ENCODE measurements around the gene GNGT2.

Gene GNGT2

GRCh38 chr17:49200423-49201083, 9.8 kb downstream of the GNGT2 start:
- no peak overlapping the region for H3K27ac ChIP-seq (ENCODE audit: extremely low read depth, low read depth, low read length)
- no peaks in the 10 kb centered on the region for H3K9me3 ChIP-seq (ENCODE audit: control insufficient read depth, insufficient read depth, low read depth, low read length)
- ChIA-PET CTCF (interaction anchor here (0.6 to 1.7 kb wide), 5 partner anchors 11 to 27 kb away, joined by 3 to 14 read pairs (median 4); no protein-coding TSS in a partner anchor), POLR2A (no interaction called here)
- TF ChIP-seq ZNF548 (tag by site-specific recombination; IDR thresholded peaks at IDR 0.05) (no peak), ZNF239 (tag by site-specific recombination; IDR thresholded peaks at IDR 0.05) (no peak), ZNF623 (tag by site-specific recombination; IDR thresholded peaks at IDR 0.05) (no peak), ZNF704 (tag by site-specific recombination; IDR thresholded peaks at IDR 0.05) (no peak), ZNF660 (tag by site-specific recombination; IDR thresholded peaks at IDR 0.05) (no peak), MZF1 (tag by site-specific recombination; IDR thresholded peaks at IDR 0.05; ENCODE audit: borderline replicate concordance) (no peak), ZNF510 (tag by site-specific recombination; IDR thresholded peaks at IDR 0.05; ENCODE audit: insufficient replicate concordance) (no peak), ZNF600 (tag by site-specific recombination; IDR thresholded peaks at IDR 0.05) (no peak), ZNF23 (tag by site-specific recombination; IDR thresholded peaks at IDR 0.05; ENCODE audit: borderline replicate concordance) (no peak), ZNF747 (tag by site-specific recombination; IDR thresholded peaks at IDR 0.05) (no peak)
- H3K36me3 ChIP-seq (ENCODE audit: control insufficient read depth in 2 of 2, insufficient read depth in 1 of 2, low read length in 2 of 2) = no peaks in the 10 kb centered on the region
- no peaks in the 10 kb centered on the region for H3K4me1 ChIP-seq (ENCODE audit: control insufficient read depth, insufficient read depth, low read length)
- H3K4me3 ChIP-seq (ENCODE audit: low read depth, low read length) = no peak overlapping the region

DNA sequence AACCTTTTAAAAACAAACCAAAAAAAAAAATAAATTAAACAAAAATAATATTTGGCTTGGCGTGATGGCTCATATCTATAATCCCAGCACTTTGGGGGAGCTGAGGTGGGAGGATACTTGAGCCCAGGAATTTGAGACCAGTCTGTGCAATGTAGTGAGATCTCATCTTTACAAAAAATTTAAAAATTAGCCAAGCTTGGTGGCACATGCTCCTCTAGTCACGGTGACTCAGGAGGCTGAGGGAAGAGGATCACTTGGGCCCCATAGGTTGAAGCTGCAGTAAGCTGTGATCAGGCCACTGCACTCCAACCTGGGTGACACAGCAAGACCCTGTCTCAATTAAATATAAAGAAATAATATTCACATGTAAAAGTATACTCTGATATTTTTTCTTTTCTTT, 12.2 kb downstream of the GNGT2 start:
- ChIA-PET CTCF (interaction anchor here (0.6 to 1.1 kb wide), 9 partner anchors 14 to 435 kb away, joined by 3 to 7 read pairs (median 4); no protein-coding TSS in a partner anchor), POLR2A (no interaction called here)
- H3K4me1 ChIP-seq (ENCODE audit: control insufficient read depth, insufficient read depth, low read length) = no peaks in the 10 kb centered on the region
- no peak overlapping the region for H3K4me3 ChIP-seq (ENCODE audit: low read depth, low read length)
- no peaks in the 10 kb centered on the region for H3K9me3 ChIP-seq (ENCODE audit: control insufficient read depth, insufficient read depth, low read depth, low read length)
- TF ChIP-seq ZNF707 (tag by site-specific recombination; IDR thresholded peaks at IDR 0.05) = no peak
- no peaks in the 10 kb centered on the region for H3K36me3 ChIP-seq (ENCODE audit: control insufficient read depth in 2 of 2, insufficient read depth in 1 of 2, low read length in 2 of 2)
- no peak overlapping the region for H3K27ac ChIP-seq (ENCODE audit: extremely low read depth, low read depth, low read length)

DNA sequence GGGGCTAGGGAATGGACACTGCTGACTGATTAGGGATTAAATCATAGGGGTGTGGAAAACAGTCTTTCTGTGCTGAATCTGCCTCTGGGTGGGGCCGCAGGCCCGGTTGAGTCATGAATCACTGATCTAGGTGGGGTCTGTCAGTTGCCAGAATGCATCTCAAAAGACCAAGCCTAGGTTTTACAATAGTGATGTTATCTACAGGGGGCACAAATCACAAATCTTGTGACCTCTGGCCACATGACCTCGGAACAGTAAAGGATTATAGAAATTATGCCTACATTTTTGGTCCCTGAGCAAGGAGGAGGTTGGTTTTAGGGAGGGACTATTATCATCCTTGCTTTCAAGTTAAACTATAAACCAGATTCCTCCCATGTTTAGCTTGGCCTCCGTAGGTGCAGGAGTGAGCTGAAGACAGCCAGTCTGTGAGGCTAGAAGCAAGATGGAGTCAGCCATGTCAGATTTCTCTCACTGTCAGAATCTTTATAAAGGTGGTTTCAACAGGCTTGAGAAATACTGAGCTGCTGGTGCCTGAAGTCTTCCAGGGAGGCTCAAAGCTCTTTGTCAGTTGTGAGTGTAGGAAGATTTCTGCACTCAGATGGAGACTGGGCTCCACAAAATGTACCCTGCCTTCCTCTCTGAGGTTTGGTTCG, 12.9 kb downstream of the GNGT2 start:
- TF ChIP-seq KLF17 (tag by site-specific recombination; IDR thresholded peaks at IDR 0.05) (0 out of 2 replicates have a peak, but pooled peaks have one; percentile 41), KLF1 (tag by site-specific recombination; IDR thresholded peaks at IDR 0.05) (0 out of 2 replicates have a peak, but pooled peaks have one; percentile 52), GLIS1 (tag by site-specific recombination; IDR thresholded peaks at IDR 0.05) (peak; percentile 75), KLF10 (tag by site-specific recombination; IDR thresholded peaks at IDR 0.05) (no peak)
- ChIA-PET POLR2A (no interaction called here), CTCF (interaction anchor here (0.6 to 1.2 kb wide), 5 partner anchors 15 to 357 kb away, joined by 3 to 4 read pairs (median 4); no protein-coding TSS in a partner anchor)
- Histone ChIP-seq H3K9me3 (ENCODE audit: control insufficient read depth, insufficient read depth, low read depth, low read length) (no peaks in the 10 kb centered on the region), H3K27ac (ENCODE audit: extremely low read depth, low read depth, low read length) (no peak overlapping the region; the same call in 1 of the 2 replicates), H3K4me1 (ENCODE audit: control insufficient read depth, insufficient read depth, low read length) (no peaks in the 10 kb centered on the region), H3K4me3 (ENCODE audit: low read depth, low read length) (no peak overlapping the region), H3K36me3 (ENCODE audit: control insufficient read depth in 2 of 2, insufficient read depth in 1 of 2, low read length in 2 of 2) (no peaks in the 10 kb centered on the region)

- H3K36me3 ChIP-seq (ENCODE audit: control insufficient read depth in 2 of 2, insufficient read depth in 1 of 2, low read length in 2 of 2) = no peaks in the 10 kb centered on the region
- CTCF ChIA-PET = no interaction called here
- H3K9me3 ChIP-seq (ENCODE audit: control insufficient read depth, insufficient read depth, low read depth, low read length) = no peaks in the 10 kb centered on the region
- H3K27ac ChIP-seq (ENCODE audit: extremely low read depth, low read depth, low read length) = no peak overlapping the region
- H3K4me3 ChIP-seq (ENCODE audit: low read depth, low read length) = no peak overlapping the region
- no peaks in the 10 kb centered on the region for H3K4me1 ChIP-seq (ENCODE audit: control insufficient read depth, insufficient read depth, low read length)
- POLR2A ChIA-PET = no interaction called here
- TF ChIP-seq ZNF280D (tag by site-specific recombination; IDR thresholded peaks at IDR 0.05) (no peak), KLF9 (tag by site-specific recombination; IDR thresholded peaks at IDR 0.05; ENCODE audit: low read depth) (no peak), ZNF501 (tag by site-specific recombination; IDR thresholded peaks at IDR 0.05) (no peak), ZNF24 (tag by site-specific recombination; IDR thresholded peaks at IDR 0.05) (no peak)
- TF ChIP-seq, protein P1, sequence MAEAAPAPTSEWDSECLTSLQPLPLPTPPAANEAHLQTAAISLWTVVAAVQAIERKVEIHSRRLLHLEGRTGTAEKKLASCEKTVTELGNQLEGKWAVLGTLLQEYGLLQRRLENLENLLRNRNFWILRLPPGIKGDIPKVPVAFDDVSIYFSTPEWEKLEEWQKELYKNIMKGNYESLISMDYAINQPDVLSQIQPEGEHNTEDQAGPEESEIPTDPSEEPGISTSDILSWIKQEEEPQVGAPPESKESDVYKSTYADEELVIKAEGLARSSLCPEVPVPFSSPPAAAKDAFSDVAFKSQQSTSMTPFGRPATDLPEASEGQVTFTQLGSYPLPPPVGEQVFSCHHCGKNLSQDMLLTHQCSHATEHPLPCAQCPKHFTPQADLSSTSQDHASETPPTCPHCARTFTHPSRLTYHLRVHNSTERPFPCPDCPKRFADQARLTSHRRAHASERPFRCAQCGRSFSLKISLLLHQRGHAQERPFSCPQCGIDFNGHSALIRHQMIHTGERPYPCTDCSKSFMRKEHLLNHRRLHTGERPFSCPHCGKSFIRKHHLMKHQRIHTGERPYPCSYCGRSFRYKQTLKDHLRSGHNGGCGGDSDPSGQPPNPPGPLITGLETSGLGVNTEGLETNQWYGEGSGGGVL (tag by site-specific recombination; IDR thresholded peaks at IDR 0.05) = no peak
These were observed 13.9 kb downstream of the GNGT2 start for GRCh38 chr17:49196520-49196919.

All from HEK293 (cell line).